ENCODE data around the gene WASL.

DNA sequence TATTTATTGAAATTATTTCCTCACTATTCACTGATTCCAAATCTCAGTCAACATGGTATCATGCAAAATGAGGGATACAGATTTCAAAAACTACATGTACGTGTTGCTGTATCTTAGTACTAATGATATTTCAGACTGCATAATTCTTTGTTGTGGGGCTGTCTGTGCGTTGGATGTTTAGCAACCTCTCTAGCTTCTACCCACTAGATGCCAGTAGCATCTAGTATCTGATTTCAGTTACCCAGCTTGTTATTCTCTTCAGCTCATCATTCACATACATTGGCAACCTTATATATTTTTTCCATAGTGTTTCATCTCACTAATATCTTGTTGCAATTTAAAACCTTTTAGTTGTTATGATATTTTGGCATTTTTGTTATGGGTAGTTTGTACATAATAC lies 22.5 kb upstream of the WASL start:
- TF ChIP-seq POLR2A (IDR thresholded peaks at IDR 0.05; ENCODE audit: low read length) (no peak), GATA1 (IDR thresholded peaks at IDR 0.05; ENCODE audit: low read depth, low read length) (no peak)

All from erythroblast (primary cell).